Stimulated activated CD8-positive, alpha-beta memory T cell treated with anti-CD3 and anti-CD28 coated beads, Interleukin-4, amount 100 ng/mL, for 48 hours (primary cell): Measurements from ENCODE around the gene TTLL11.
"Not testable (repeated sequence)": the region's sequence is repeated elsewhere in the genome, so short reads cannot be mapped to it uniquely, and the experiment has no call there.

Experiments used
- DNase-seq: peaks from one replicate; pipeline ENCODE4 v3.0.0-alpha.2; 2020

Gene TTLL11

DNA sequence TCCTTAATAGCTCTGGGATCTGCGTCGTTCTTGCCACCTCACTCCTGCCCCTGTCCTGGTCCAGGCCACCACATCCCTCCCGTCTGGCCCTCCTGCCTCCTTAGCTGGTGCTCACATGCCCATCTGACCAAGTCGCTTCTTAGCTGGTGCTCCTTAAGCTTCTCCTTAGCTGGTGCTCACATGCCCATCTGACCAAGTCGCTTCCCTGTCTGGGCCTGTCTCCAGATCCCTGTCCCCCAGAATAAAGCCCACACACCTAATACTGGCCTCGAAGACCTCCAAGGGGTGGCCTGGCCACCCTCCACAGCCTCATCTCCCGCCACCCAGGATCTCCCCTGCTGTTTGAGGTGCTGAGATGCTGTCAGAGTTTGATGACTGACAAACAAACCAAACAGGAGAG is 31.4 kb upstream of the TTLL11 start:
- DNase-seq = no peak

DNA sequence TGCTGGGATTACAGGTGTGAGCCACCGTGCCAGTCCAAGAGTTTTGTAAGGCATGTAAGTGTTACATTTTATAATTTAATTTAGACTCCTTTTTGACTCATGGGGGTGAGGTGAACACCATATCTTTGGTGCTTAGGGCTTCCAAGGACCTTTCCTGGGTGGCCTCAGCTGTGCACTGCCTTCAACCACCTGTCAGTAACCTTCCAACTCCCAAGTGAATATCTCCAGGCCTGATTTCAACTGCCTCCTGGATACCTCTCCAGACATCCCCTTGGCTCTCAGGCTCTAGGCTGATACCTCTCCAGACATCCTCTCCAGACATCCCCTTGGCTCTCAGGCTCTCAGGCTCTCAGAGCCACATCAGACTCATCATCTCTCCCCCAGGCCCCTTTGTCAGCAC is 30.9 kb upstream of the TTLL11 start:
- no peak for DNase-seq

DNA sequence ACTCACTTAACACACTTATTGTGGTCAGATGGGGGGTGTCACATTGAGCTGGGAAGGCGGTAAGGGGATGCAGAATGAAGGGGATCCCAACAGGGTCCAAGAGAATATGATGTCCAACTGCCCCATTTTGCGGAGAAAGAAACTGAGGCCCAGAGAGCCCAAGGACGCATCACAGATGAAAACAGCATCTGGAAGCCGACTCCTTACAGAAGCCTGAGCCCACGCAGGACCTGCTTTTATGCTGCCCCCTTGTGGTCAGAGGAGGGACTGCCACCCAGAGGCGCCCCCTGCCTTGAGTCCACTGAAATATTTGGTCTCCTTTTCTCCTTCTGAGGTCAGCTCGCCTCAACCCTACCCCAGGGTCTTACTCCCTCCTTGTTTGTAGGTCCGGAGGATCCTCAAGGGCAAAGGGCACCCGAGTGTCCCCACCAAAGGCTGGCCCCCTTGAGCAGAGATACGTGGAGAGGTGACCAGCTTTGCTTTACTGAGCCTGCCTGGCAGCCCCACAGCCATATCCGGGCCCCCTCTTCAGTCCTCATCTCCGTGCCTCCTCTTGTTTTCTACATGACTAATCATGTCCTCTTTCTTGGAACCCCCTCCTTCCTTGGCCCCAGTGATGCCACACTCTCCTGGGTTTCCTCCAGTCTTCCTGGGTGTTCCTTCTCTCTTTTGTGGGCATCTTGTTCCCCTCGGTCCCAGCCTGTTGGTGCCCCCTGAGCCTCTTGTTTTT is 30.0 kb upstream of the TTLL11 start:
- peak; percentile 91 for DNase-seq

DNA sequence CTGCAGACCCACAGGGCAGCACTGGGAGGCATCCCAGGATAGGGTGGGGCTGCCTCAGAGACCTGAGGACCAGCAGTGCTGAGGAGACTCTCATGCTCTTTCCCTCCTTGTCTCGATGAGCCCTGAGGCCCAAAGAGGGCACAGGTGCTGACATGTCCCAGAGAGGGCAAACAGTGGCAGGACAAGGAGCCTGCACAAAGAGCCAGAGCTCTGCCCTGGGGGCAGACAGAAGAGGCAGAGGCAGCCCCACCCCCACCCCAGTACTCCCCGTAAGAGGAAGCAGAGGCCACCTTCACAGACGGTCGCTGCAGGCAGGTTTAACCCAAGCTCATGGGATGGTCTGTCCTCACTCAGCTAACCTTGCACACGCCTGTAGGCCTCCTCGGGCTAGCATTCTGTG is 29.4 kb upstream of the TTLL11 start:
- DNase-seq = no peak

DNA sequence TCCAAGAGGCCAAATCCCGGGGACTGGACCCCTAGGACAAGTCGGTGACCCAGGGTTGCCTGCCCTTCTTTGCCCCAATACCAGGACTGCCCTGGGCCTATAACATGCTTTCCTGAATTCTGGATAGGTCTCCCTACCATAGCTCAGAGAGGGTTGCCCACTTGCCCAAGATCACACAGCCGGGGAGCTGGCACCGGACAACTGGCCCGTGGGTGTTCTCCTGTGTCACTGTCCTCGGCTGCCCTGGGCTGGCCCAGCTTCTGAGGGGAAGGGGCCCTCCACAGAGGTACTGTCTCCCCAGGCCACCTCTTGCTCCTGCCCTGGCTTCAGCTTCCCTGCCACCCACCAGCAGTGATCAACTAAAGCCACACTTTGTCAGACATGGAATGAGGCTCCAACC is 28.8 kb upstream of the TTLL11 start:
- no peak for DNase-seq

DNA sequence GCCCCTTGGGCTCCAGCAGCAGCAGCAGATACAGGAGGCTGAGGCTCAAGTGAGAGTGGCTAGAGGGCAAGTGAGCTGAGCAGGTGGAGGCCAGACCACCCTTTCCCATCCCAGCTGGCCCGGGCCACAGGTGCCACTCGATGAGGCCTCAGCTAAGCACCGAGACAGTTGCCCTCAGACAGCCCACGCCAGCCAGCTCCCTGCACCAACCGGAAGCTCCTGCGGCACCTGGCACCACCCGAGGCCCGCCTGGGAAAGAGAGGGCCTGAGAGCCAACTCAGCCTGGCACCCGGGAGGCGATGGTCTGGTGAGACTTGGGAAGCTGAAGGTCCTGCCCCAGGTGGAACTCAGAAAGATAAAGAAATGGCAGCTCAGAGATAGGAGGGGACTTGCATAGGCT is 28.3 kb upstream of the TTLL11 start:
- no peak for DNase-seq

DNA sequence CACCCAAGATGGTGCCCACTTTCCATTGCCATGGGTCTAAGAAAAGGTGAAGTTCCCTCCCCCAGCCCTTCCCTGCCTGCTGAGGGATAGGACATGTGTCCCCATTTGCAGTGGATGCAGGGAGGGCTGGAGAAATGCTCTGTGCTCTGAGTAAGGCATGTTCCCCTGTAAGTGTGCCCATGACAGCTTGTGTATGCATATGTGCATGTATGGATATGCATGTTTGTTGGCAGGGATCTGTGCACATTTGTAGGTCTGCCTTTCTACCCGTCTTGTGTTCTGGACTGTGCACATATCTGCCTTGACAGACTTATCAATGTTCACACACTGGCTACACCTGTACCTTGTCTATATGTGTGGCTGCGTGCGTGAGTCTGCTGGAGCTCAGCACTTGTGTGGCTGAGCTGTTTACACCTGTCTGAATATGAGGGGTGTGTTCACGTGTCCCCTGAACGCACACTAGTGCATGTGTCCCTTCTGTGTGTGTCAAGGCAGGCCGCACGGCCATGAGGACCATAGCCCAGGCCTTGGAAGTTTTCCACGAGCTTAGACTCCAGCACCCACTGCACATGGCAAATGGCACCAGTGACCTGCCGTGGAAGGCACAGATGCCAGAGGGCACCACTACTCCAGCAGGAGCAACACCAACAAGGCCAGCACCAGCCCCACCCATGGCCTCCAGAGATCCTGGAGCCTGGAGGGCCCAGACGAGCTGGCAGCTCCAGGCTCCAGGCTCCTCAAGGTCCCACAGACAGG is 27.4 kb upstream of the TTLL11 start:
- DNase-seq = no peak

DNA sequence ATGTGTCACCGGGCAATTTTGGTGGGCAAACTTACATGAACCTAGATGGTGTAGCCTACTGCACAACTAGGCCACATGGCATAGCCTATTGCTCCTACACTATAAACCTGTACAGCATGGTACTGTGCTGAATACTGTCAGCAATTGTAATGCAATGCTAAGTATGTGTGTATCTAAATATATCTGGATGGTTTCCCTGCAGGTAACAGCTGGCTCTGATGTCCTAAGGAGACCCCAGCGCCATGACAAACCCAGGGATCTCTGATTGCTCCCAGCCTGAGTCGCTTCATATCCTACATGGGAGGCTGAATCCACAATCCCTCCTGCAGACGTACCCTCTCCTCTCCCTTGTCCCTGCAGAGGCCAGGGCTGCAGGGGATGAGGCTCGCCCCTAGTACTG is 26.6 kb upstream of the TTLL11 start:
- no peak for DNase-seq

DNA sequence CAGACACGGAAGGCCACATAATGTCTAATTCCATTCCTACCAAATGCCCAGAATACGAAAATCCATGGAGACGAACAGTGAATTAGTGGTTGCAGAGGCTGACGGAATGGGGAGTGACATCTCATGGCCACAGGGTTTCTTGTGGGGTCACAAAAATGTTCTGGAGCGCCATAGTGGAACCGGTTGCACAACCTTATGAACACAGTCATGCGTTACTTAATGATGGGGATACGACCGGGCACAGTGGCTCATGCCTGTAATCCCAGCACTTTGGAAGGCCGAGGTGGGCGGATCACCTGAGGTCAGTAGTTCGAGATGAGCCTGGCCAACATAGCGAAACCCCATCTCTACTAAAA is 26.0 kb upstream of the TTLL11 start:
- no peak for DNase-seq

DNA sequence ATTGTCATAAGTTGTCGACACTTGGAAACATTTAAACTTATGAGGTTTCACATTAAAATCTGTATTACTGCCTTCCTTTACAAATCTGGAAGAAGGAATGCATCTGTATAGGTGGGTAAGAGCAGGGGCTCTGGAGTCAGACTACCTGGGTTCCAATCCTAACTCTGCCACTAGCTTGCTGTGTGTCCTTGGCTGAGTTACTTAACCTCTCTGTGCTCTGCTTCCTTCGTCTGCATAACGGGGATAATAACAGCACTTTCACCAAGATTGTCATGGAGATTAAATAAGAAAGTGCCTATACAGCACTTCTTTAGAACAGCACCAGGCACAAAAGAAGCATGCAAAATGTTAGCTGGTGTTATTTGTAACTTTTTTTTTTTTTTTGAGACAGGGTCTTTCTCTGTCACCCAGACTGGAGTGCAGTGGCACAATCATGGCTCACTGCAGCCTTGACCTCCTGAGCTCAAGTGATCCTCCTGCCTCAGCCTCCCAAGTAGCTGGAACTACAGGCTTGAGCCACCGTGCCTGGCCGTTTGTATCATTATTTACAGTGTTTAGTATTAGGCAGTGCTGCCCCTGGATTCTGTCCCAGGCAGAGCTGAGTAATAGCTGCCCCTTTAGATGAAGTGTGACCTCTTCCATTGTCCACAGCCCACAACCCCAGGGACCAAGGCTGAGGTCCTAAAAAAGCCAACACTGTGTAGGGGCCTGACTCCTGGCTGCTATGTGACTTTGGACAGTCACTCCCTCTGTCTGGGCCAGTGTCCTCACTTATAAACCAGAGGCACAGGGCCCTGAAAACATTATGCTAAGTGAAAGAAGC is 25.4 kb upstream of the TTLL11 start:
- no peak for DNase-seq

DNA sequence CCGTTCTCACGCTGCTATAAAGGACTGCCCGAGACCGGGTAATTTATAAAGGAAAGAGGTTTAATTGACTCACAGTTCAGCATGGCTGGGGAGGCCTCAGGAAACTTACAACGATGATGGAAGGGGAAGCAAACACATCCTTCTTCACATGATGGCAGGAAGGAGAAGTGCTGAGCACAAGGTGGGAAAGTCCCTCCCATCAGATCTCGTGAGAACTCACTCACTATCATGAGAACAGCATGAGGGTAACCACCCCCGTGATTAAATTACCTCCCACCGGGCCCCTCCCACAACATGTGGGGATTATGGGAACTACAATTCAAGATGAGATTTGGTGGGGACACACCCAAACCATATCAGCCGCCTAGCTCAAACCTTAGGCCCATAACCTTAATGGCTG is 24.1 kb upstream of the TTLL11 start:
- DNase-seq = not testable (repeated sequence)

DNA sequence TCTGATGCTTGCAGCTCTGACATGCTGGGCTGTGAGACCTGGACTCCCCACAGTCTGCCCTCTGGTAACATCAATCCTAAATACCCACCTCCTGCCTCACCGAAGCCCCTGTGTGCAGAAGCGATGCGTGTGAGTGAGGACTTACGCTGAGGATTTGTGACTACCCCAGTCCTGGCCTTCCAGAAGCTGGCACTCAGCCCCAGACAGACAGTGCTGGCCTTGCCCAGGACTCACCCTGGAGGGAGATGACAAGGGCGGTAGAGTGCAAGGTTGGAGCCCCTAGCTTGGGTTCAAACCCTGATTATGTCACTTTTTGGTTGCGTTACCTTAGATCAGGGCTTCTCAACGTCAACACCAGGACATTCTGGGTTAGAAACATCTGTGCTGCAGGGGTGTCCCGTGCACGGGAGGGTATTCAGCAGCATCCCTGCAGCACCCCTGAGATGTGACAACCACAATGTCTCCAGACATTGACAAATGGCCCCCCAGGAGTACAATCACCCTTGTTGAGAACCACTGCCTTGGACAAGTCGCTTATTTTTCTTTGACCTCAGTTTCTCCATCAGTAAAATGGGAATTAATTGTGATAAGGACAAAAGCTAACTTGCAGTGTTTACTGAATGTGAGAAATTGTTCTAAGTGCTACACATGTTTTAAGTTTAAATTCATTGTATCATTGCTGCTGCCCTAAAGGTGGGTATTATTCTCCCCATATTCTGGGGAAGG is 23.5 kb upstream of the TTLL11 start:
- DNase-seq = no peak

DNA sequence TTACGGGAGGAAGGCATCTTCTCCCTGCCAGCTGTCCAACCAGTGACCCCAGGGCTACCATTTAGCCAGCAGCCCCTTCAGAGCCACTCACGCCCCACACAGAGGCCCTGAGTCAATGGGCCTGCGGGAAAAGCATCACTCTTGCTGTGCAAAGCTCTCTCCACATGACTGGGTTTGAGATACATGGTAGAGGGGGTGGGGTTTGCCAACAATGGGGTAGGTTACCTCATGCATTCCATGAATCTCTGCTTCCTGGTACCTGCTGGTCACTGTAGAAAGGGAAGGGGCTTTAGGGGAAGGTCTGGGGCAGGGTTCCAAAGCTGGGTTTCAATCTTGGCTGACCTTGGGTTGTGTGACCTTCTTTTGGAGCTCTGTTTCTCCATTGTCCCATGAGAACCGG is 22.9 kb upstream of the TTLL11 start:
- DNase-seq = no peak

DNA sequence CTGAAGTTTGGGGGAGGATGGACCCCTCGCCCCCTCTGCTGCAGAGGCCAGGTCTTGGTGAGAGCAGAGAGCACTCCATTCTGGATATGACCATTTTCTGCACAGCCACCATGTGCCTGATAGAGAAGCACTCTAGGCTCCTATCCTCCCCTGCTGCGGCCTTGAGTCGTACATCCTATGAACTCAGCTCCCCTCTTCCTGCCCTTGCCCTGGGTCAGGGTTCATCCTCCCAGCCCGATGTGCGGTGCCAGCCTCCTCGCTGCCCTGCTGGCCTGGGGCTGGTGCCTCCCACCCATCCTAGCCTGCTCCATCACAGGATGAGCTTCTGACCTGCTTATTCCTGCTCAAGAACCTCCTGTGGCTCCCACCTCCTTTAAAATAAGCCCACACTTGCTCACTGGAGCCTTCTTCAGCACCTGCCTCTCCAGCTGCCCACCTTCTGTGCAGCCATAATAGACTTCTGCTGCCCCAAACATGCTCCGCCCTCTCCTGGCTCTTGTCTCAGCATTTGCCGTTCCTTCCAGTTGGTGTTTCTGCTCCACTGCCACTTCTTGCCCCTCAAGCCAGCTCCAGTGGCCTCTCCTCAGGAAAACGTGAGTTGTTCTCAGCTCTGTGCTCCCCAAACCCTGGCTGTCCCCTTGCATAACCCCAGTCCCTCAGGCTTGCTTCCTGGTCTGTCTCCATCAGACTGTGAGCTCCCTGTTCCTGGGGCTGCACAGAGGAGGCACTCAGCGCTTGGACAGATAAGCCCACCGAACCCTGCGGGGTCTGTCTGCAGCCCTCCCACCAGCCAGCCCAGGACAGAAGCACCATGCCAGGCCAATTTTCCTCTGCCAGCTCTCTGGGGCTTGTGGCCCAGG is 22.3 kb upstream of the TTLL11 start:
- DNase-seq = no peak

DNA sequence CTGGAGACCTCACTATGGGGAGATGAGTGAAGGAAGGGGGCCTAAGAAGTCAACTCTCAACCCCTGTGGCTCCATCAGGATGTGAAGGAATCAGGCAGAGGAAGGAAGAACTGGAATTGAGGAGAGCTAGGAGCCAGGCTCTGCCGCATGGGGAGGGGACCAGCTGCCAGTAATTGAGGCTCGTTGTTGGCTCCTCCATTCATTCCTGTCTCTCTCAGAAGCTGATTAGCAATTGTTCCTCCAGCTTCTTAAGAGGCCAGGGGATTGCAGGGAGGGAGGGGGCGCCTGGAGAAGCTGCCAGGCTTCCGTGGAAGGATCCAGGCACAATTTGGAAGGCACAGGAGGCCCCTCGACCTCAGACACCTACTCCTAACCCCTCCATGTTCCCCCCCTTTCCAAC is 20.5 kb upstream of the TTLL11 start:
- DNase-seq = no peak

DNA sequence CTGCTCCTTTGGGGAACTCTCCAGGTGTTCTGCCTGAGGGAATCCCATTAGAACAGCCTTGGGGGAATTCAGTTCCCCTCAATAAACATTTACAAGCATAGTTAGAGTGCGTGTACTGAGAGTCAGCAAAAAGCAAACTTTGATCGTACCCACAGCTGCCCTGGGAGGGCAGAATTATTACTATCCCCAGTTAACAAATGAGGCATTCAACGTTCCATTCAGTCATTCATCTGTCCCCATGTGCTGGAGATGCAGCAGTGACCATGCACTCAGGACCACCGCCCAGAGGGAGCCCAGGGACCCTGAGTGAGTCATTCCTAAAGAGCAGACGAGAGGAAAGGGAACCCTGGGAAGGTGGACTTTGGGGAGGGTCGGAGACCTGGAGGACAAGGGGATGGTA is 19.1 kb upstream of the TTLL11 start:
- no peak for DNase-seq

DNA sequence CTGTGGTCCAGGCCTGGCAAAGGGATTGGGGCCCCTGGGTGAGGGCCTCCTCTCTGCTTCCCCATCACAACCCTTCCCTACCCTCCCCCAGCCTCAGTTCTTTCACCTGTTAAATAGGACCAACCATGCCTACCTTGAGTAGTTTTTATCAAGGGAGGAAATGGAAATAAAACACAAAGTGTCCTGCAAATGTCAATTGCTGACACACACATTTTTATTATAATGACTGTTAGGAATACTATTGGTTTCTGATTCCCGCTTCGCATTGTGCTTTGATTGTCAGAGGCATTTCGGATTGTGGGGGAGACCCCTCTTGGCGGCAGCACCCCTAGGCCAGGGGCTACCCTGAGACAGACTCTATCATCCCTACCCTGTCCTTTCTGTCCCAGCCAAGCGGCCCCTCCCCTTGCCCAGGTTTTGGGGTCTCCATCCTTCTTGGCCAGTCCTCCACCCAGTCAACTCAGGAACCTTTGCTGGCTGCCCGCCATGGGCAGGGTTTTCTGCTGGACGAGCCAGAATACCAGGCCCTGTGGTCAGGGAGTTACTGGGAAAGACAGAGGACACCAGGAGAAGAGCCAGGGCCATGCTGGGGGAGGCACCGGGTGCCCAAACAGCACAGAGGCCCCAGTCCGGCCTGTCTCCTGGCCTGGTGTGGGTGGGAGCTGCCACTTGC is 18.4 kb upstream of the TTLL11 start:
- DNase-seq = no peak

DNA sequence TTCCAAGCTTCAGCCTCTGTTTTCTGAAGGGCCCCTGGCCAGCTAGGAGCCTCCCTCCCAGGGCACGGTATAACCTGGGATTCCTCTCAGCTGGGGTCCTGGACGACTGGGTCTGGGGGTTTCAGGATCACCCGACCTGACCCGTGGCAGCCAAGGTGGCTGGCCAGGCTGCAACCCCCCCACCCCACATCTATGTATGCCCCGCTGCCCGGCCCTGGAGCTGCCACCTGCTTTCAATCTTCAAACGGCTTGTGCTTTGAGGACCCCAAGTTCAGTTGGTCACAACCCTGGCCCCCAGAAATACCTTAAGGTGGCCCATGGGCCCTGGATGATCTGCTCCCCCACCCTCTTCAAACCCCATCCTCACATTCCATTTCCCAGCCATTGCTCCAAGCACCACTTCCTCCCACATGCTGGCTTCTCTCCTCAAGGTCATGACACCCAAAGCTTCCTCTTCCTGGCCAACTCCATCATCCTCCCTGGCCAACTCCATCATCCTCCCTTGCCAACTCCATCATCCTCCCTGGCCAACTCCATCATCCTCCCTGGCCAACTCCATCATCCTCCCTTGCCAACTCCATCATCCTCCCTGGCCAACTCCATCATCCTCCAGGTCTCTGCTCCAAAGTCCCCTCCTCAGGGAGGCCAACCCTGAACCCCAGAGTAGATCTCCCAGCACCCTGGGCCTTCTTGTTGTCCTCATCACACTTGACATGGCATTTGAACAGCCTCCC is 17.2 kb upstream of the TTLL11 start:
- no peak for DNase-seq

DNA sequence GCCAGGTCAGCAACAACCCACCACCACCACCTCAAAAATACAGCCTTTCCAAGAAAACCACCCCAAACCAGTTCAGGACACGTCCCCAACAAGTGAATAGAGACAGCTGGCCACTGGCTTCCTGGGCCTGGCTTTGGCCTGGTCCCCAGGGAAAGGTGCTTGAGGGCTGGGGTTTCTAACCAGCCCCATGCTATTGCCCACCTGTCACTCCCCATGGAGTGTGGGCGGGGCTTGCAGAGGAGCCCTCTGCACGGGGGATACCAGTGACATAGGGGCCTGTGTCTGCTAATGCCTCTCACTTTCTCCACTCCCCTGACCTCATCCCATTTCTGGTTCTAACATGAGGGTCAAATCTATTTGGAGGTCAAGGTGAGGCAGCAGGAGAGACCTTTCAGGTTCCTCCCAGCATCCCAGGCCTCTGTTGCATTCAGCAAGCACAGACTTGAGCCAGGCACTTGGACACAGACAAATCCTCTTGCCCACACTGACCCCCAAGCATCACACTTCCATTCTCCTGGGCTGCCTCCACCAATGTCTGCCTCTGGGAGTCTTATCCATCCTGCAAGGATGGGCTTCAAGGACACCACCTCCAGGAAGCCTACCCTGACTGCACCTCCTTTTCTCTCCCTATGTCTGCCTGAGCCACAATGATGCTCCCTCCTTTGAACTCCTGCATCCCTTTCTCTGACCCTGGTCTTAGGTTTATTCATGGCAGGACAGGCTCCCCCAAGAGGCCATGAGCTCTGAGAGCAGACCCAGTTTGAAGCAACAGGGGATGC is 16.1 kb upstream of the TTLL11 start:
- no peak for DNase-seq

DNA sequence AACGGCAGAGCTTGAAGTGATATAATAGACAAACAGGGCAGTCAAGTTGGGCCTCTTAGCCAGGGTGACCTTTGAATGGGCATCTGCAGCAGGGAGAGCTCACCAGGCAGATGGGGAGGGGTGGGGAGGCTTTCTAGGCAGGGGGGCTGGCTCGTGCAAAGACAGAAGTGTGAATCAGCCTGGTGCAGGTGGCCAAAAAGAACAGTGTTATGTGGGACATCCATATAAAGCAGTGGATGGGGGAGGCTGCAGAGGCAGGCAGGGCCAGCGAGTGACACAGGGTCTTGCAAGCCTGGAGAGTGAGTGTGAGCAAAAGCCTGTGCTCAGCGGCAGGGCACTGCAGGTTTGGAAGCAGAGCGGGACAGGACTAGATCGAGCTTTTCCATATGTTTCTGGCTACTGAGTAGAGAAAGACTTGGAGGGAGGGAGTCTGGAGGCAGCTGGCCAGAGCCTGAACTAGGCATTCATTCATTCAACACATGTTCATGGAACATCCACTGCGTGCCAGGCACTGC is 14.2 kb upstream of the TTLL11 start:
- DNase-seq = no peak
